GM12878 (cell line): ENCODE measurements around the gene FGD3. TPM values are rescaled to one million over a fixed set of nuclear protein-coding genes. Genes with fewer than 3 reads are reported as not detected.

Experiments used
- ATF7 ChIP-seq: fragments of 450-650 bp; IDR thresholded peaks from 2 replicates; pipeline ENCODE4 v1.6.1; 2016; ENCODE audit warnings: low read depth, mild to moderate bottlenecking
- BACH1 ChIP-seq: fragments of 450-650 bp; IDR thresholded peaks from 2 replicates; pipeline ENCODE4 v1.6.1; 2017; ENCODE audit warnings: mild to moderate bottlenecking, borderline replicate concordance
- BCL11A ChIP-seq: IDR thresholded peaks from 2 replicates; pipeline ENCODE4 v1.6.1; 2011; ENCODE audit warnings: low read depth, low read length
- BCLAF1 ChIP-seq: fragments of 450-650 bp; IDR thresholded peaks from 2 replicates; pipeline ENCODE4 v1.6.1; 2017; ENCODE audit warnings: antibody characterized with exemption, mild to moderate bottlenecking, moderate library complexity
- BHLHE40 ChIP-seq, 2 experiments: fragments of 450-650 bp in 1 of 2; IDR thresholded peaks; 2 replicates each; pipeline ENCODE4 v1.6.1; 2011 to 2017; ENCODE audit warnings: low read depth in 2 of 2, borderline replicate concordance in 1 of 2, improper control_type of control experiment in 1 of 2, low read length in 1 of 2, mild to moderate bottlenecking in 1 of 2
- CBFB ChIP-seq: IDR thresholded peaks from 2 replicates; pipeline ENCODE4 v1.6.1; 2016; ENCODE audit warnings: antibody characterized with exemption, low read depth
- CBX5 ChIP-seq: sonication (generic); IDR thresholded peaks from 2 replicates; pipeline ENCODE4 v1.6.1; 2016; ENCODE audit warnings: low read depth, moderate library complexity, mild to moderate bottlenecking, inconsistent platforms
- CHD2 ChIP-seq: IDR thresholded peaks from 2 replicates; pipeline ENCODE4 v1.6.1; 2011; ENCODE audit warnings: low read depth, low read length, improper control_type of control experiment, borderline replicate concordance
- LARP7 ChIP-seq: fragments of 450-650 bp; IDR thresholded peaks from 2 replicates; pipeline ENCODE4 v1.6.1; 2017; ENCODE audit warnings: mild to moderate bottlenecking
- MEF2A ChIP-seq: IDR thresholded peaks from 2 replicates; pipeline ENCODE4 v1.6.1; 2011; ENCODE audit warnings: low read depth, mild to moderate bottlenecking, low read length, moderate library complexity; ENCODE audit not compliant: insufficient read depth
- MYC ChIP-seq: IDR thresholded peaks from 2 replicates; pipeline ENCODE4 v1.6.1; 2011; ENCODE audit warnings: mild to moderate bottlenecking, low read length, moderate library complexity, inconsistent platforms; ENCODE audit not compliant: insufficient read depth, insufficient replicate concordance, insufficient read length, severe bottlenecking
- NBN ChIP-seq: fragments of 450-650 bp; IDR thresholded peaks from 2 replicates; pipeline ENCODE4 v1.6.1; 2016
- NFYA ChIP-seq: IDR thresholded peaks from 2 replicates; pipeline ENCODE4 v1.6.1; 2011; ENCODE audit warnings: low read depth, mild to moderate bottlenecking, low read length, improper control_type of control experiment, borderline replicate concordance
- NFYB ChIP-seq: IDR thresholded peaks from 2 replicates; pipeline ENCODE4 v1.6.1; 2011; ENCODE audit warnings: low read depth, mild to moderate bottlenecking, low read length, improper control_type of control experiment, moderate library complexity; ENCODE audit not compliant: insufficient read depth
- PKNOX1 ChIP-seq: fragments of 450-650 bp; IDR thresholded peaks from 2 replicates; pipeline ENCODE4 v1.6.1; 2016; ENCODE audit warnings: mild to moderate bottlenecking
- PML ChIP-seq: IDR thresholded peaks from 2 replicates; pipeline ENCODE4 v1.6.1; 2012; ENCODE audit warnings: low read length, inconsistent platforms
- SUPT20H ChIP-seq: IDR thresholded peaks from 2 replicates; pipeline ENCODE4 v1.6.1; 2011; ENCODE audit warnings: low read depth, mild to moderate bottlenecking, low read length, moderate library complexity, borderline replicate concordance; ENCODE audit not compliant: control insufficient read depth
- SUZ12 ChIP-seq: fragments of 200-600 bp; sonication (generic); IDR thresholded peaks from one replicate; pipeline ENCODE4 v1.6.1; 2018; ENCODE audit warnings: antibody characterized with exemption, mild to moderate bottlenecking; ENCODE audit not compliant: unreplicated experiment
- ZBTB40 ChIP-seq: fragments of 450-650 bp; IDR thresholded peaks from 2 replicates; pipeline ENCODE4 v1.6.1; 2016; ENCODE audit warnings: mild to moderate bottlenecking, moderate library complexity, borderline replicate concordance
- ZNF274 ChIP-seq: IDR thresholded peaks from one replicate; pipeline ENCODE4 v1.8.0; 2011; ENCODE audit not compliant: insufficient read length, insufficient read depth
- ZZZ3 ChIP-seq: IDR thresholded peaks from 2 replicates; pipeline ENCODE4 v1.6.1; 2011; ENCODE audit warnings: low read depth; ENCODE audit not compliant: control insufficient read depth, insufficient read length
- polyA plus RNA-seq, 11 experiments: library from polyadenylated mRNA; depleted of rRNA in 4 of 11; unstranded in 6 of 11; stranded (reverse) in 5 of 11; fragments of >200 nt; fragmentation: Nextera tagmentation in 4 of 11; fragmentation: Illumina TruSeq in 1 of 11; extraction: Ambion mirVana in 4 of 11; extraction: Trizol in 1 of 11; gene quantifications; 1 replicate in 1 of 11; 2 replicates in 10 of 11; pipeline versions ENCODE4 v1.2.1 to v1.2.3, GENCODE V29; 2011 to 2016; ENCODE audit warnings: inconsistent platforms in 2 of 11, missing spikeins in 2 of 11, low read depth in 1 of 11
- total RNA-seq, 4 experiments: library from RNA; depleted of rRNA in 3 of 4; stranded (reverse); fragments of >200 nt in 3 of 4; fragmentation: Illumina TruSeq in 1 of 4; extraction: Trizol in 1 of 4; gene quantifications; 2 replicates each; pipeline versions ENCODE4 v1.2.1 to v1.2.3, GENCODE V29; 2013 to 2021

FGD3 gene
- total and polyA plus RNA-seq, 10 of the 15 experiments (the other 5 are each of a cell fraction or from before 2014, with no cell fraction given), result 0.26 to 18.1 (median 12.4) TPM

GRCh38 chr9:92963831-92964606, 16.7 kb downstream of the FGD3 start (continued):
- no peak for TF ChIP-seq BCLAF1
- no peak for TF ChIP-seq ZZZ3
- no peak for TF ChIP-seq ZNF274
- TF ChIP-seq NBN, result peak; percentile 84; the same call in 1 of the 2 replicates
- no peak; the same call in 1 of the 2 replicates for TF ChIP-seq BACH1
- TF ChIP-seq CBX5, result no peak
- no peak for TF ChIP-seq MYC
- TF ChIP-seq PML, result 0 out of 2 replicates have a peak, but pooled peaks have one; percentile 30
- peak; percentile 71 for TF ChIP-seq ATF7
- no peak for TF ChIP-seq NFYB
- no peak for TF ChIP-seq CBFB
- TF ChIP-seq NFYA, result no peak
- TF ChIP-seq MEF2A, result no peak
- TF ChIP-seq BHLHE40 (IDR thresholded peaks at IDR 0.05; ENCODE audit: borderline replicate concordance in 1 of 2, low read depth in 2 of 2, low read length in 1 of 2), result peak; percentile 60 to 61; a peak in 2 of 4 replicates
- peak; percentile 71; the same call in 1 of the 2 replicates for TF ChIP-seq ZBTB40
- 0 out of 2 replicates have a peak, but pooled peaks have one; percentile 20 for TF ChIP-seq PKNOX1
- no peak for TF ChIP-seq SUPT20H
- TF ChIP-seq CHD2, result peak; percentile 50; the same call in 1 of the 2 replicates
- TF ChIP-seq BCL11A, result no peak
- TF ChIP-seq LARP7, result 0 out of 2 replicates have a peak, but pooled peaks have one; percentile 31
- TF ChIP-seq SUZ12, result no peak
